NCI-H187 treated with DMSO at 0.1 percent for 48 hours (cell line): ENCODE results near the gene NELFE.
"Not testable (repeated sequence)": the region's sequence is repeated elsewhere in the genome, so short reads cannot be mapped to it uniquely, and the experiment has no call there.

Experiments
- DNase-seq: peaks from one replicate; lab custom pipeline; 2025; lab: John Stamatoyannopoulos, UW

NELFE gene

DNA sequence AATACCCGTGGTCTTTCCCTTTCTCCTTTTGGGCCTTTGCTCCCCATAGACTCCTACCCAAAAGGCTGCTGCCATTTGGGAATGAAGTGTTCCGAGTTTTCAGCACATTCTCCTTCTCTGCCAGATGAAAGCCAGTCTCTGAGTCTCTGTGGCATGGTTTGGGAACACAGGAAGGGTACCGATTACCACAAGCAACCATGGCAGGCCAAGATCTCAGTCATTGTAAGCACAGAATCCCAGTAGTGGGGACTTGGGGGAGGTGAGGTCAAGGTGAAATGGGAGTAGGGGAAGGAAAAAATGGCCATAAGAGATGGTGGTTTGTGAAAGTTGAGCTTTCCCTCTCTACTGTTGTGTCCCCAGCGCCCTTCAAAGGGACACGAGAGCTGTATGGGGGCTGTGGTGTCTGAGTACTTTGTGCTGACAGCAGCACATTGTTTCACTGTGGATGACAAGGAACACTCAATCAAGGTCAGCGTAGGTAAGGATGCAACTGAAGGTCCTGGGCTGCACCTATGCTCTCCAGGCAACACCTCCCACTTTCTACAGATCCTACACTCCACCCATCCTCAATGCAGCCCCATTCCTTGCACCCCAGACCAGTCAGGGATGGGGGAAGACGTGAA, 8.7 kb downstream of the NELFE start:
- DNase-seq = no peak

DNA sequence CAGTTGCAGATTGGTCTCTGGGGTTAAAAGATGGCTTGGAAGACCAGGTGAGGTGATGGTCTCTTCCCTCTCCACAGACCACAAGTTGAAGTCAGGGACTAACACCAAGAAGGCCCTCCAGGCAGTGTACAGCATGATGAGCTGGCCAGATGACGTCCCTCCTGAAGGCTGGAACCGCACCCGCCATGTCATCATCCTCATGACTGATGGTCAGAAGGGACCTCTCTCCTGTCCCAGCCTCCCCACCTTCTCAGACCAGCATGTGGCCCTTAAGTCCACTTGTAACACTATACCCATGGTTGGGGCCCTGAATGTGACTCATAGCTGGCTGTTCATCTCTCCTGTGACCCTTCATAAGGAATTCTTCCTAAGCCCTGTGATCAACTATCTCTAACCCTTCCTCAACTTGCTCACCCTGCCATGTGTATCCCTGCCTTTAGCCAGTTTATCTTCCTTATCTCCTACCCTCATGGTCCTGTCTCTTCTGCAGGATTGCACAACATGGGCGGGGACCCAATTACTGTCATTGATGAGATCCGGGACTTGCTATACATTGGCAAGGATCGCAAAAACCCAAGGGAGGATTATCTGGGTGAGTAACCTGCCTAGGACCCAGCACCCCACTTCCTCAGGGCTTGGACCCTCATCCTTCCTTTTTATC, 9.9 kb downstream of the NELFE start:
- DNase-seq = no peak

GRCh38 chr6:31948306-31948705, 10.5 kb downstream of the NELFE start:
- no peak for DNase-seq

DNA sequence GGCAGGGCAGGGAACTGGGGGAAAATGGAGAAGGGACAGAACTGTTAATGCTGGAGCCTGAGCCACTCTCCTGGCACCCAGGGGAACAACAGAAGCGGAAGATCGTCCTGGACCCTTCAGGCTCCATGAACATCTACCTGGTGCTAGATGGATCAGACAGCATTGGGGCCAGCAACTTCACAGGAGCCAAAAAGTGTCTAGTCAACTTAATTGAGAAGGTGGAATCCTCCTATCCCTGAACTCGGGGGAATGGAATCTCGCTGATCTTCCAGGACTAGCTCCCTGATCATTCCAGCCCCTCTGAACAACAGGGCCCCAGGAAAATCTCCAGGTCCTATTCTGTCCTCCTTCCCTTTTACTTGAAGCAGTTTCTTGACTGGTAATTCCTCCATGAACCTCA, 10.9 kb downstream of the NELFE start:
- DNase-seq = no peak

DNA sequence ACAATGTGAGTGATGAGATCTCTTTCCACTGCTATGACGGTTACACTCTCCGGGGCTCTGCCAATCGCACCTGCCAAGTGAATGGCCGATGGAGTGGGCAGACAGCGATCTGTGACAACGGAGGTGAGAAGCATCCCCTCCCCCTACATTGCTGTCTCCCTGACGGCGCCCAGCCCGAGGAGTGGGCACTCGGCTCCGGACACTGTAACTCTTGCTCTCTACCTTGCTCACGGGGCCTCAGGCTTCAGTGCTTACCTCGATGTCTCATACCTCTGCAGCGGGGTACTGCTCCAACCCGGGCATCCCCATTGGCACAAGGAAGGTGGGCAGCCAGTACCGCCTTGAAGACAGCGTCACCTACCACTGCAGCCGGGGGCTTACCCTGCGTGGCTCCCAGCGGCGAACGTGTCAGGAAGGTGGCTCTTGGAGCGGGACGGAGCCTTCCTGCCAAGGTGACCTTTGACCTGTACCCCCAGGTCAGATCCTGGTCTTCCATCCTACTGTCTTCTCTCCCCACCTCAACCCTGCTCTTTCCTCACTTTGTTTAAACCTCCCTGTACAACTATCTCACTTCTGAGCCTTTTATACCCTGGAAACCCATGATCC, 11.6 kb downstream of the NELFE start:
- DNase-seq = no peak

DNA sequence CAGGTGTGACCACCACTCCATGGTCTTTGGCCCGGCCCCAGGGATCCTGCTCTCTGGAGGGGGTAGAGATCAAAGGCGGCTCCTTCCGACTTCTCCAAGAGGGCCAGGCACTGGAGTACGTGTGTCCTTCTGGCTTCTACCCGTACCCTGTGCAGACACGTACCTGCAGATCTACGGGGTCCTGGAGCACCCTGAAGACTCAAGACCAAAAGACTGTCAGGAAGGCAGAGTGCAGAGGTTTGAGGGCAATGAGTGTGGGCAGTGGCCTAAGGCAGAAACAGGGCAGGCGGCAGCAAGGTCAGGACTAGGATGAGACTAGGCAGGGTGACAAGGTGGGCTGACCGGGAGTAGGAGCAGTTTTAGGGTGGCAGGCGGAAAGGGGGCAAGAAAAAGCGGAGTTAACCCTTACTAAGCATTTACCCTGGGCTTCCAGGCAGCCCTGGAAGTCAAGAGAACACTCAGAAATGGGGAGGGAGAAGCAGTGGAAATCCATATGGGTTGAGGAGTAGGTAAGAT, 12.3 kb downstream of the NELFE start:
- no peak for DNase-seq

GRCh38 chr6:31945507-31946369, 13.0 kb downstream of the NELFE start, which contains the start of gene CFB:
CFB (plus strand) TSS chr6:31946095; CDS start chr6:31946222, 127 bp downstream.
- no peak for DNase-seq

DNA sequence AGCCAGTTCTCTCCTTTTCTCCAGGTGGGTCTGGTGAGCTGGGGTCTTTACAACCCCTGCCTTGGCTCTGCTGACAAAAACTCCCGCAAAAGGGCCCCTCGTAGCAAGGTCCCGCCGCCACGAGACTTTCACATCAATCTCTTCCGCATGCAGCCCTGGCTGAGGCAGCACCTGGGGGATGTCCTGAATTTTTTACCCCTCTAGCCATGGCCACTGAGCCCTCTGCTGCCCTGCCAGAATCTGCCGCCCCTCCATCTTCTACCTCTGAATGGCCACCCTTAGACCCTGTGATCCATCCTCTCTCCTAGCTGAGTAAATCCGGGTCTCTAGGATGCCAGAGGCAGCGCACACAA, 13.6 kb downstream of the NELFE start:
- no peak for DNase-seq

GRCh38 chr6:31943742-31944141, 15.0 kb downstream of the NELFE start:
- DNase-seq = no peak

DNA sequence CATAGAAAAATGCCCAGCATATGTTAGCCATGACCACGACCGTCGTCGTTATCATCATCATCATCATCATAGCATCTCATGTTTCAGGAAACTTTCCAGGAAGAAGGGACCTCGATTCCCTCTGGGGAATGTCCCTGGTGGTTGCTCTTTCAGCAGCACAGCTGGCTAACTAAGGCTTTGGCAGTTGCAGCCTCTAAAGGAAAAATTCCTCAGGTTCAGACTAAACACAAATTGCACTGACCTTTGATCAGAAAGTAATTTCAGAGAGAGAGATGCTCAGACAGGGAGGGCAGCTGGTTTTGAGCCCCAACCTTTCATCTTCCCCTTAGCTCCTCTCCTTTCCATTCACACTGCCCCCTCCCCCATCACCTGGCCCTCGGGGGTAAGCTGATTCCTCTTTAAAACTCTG, 18.5 kb downstream of the NELFE start:
- no peak for DNase-seq

GRCh38 chr6:31935823-31936222, 22.9 kb downstream of the NELFE start:
- DNase-seq = no peak

- no peak for DNase-seq
These were observed 23.8 kb downstream of the NELFE start for GRCh38 chr6:31935021-31935420.

GRCh38 chr6:31933537-31933936, 25.2 kb downstream of the NELFE start:
- no peak for DNase-seq

DNA sequence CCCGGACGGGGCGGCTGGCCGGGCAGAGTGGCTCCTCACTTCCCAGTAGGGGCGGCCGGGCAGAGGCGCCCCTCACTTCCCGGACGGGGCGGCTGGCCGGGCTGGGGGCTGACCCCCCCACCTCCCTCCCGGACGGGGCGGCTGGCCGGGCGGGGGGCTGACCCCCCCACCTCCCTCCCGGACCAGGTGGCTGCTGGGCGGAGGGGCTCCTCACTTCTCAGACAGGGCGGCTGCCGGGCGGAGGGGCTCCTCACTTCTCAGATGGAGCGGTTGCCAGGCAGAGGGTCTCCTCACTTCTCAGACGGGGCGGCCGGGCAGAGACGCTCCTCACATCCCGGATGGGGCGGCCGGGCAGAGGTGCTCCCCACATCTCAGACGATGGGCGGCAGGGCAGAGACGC, 26.6 kb downstream of the NELFE start:
- not testable (repeated sequence) for DNase-seq

- no peak for DNase-seq
These were observed 27.8 kb downstream of the NELFE start for GRCh38 chr6:31930962-31931361.

GRCh38 chr6:31928672-31928939, 30.2 kb downstream of the NELFE start:
- no peak for DNase-seq

DNA sequence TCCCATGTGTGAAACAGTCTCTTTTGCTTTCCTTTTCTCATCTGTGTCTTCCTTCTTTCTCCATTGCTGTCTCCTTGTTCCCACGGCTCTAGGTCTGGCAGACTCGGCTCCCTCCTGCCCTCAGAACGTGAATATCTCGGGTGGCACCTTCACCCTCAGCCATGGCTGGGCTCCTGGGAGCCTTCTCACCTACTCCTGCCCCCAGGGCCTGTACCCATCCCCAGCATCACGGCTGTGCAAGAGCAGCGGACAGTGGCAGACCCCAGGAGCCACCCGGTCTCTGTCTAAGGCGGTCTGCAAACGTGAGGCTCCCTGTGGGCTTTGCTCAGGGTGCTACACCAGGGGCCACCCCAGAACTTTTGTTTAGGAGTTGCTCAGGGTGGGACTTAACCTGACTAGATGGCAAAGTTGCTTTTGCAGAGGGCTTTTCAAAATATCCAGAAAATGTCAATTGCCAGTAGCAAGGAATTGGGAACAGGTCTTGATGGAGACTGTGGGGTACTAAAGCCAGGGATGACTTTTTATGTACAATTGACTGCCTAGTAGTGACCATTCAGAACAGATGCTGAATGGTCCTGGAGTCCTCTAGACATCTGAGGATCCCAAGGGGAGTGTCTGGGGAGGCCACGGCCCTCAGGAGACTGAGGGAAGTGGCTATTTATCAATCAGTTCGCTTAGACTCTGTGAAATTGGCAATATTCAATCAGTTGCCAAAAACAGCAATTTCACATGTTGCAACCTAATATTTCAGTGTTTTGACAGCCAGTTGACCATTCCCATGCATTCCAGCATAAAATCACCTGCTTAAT, 30.7 kb downstream of the NELFE start:
- DNase-seq = no peak

GRCh38 chr6:31927242-31927862, 31.4 kb downstream of the NELFE start, which contains the start of gene C2:
C2 (plus strand) TSS chr6:31927717; CDS start chr6:31927753, 36 bp downstream.
- no peak for DNase-seq

DNA sequence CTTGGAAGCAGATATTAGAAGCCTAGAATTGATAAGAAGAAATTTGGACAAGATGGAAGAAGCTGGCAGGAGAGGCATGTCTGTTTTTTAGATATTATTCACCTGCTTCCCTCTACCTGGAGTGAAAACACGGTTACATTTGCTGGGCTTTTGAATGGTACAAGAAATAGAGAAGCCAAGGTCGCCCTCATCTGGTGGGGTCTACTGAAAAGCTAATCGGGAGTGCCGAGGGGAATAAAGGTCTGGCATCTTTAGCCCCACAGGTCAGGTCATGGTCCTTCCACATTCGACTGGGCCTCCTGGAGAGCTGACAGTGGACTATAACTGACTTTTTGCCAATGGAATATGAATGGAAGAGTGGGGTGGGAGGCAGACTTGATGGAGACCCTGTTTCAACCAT, 35.8 kb downstream of the NELFE start:
- DNase-seq = no peak

- no peak for DNase-seq
These were observed 38.0 kb downstream of the NELFE start for GRCh38 chr6:31920811-31921210.

DNA sequence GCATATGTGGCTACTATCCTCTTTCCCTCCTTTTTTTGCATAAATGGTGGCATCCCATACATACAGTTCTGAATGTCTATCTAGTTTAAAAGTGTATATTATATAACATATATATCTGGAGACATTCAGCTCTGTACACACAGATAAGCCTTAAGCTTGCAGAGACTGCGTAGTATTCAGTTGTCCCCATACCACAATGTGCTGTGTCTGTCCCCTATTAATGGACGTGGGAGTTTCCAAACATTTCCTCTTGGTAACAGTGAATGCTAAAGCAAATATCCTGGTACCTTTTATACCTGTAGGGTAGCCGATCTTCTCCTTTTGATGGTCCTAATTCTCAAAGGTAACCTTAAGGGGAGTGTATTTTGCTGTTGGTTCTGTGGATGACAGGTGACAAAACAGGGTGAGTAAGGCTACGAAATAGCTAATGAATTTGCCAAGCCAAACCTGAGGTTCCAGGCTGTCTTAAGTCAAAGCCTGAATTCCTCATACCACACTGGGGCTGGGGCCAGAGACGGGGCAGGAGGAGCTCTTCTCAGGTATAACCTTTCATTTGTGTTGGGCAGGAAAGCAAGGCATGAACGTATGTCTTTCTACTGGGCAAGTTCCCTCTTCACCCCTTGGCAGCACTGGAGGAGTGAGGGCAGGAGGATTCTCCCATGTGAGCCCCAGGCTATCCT, 39.0 kb downstream of the NELFE start:
- DNase-seq = no peak
